HS-27A (cell line): ENCODE measurements around the gene TNFRSF4.

Experiments
- DNase-seq: peaks from one replicate; pipeline ENCODE4 v3.0.0-alpha.2; 2012; ENCODE audit warnings: low read depth, missing footprints

The TNFRSF4 gene

DNA sequence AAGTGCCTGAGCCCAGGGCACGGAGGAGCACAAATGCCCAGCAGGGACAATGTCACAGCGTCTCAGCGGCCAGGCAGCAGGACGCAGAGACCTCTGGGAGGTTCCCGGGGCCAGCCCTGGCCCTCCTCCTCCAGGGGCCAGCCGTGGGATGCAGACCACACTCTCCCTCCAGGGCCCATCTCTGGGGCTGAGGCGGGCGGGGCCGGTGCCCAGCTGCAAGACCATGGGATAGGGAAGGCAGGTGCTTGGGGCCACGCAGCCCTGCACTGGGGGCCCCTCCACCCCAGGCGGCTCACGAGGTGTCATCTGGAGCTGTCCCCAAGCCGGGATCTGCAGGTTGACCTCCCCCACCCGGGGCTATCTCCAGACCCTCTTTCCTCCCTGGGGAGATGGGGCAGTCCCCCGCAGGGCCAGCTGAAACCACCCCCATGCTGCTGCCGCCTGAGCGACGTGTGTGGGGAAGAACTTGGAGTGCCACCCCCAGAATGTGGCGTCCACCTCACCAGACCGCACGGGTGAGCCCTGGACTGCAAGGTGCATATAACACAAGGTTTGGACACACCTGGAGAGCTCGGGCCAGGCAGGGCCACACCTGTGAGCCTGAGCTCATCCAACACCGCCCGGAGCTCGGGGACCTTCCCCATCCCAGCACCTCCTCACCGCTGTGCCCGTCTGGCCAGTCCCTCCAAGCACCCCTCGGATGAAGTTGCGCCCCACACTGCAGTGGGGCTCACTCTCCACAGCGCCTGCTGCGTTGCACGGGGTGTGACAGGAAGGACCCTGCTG is 44.3 kb downstream of the TNFRSF4 start:
- no peak for DNase-seq

DNA sequence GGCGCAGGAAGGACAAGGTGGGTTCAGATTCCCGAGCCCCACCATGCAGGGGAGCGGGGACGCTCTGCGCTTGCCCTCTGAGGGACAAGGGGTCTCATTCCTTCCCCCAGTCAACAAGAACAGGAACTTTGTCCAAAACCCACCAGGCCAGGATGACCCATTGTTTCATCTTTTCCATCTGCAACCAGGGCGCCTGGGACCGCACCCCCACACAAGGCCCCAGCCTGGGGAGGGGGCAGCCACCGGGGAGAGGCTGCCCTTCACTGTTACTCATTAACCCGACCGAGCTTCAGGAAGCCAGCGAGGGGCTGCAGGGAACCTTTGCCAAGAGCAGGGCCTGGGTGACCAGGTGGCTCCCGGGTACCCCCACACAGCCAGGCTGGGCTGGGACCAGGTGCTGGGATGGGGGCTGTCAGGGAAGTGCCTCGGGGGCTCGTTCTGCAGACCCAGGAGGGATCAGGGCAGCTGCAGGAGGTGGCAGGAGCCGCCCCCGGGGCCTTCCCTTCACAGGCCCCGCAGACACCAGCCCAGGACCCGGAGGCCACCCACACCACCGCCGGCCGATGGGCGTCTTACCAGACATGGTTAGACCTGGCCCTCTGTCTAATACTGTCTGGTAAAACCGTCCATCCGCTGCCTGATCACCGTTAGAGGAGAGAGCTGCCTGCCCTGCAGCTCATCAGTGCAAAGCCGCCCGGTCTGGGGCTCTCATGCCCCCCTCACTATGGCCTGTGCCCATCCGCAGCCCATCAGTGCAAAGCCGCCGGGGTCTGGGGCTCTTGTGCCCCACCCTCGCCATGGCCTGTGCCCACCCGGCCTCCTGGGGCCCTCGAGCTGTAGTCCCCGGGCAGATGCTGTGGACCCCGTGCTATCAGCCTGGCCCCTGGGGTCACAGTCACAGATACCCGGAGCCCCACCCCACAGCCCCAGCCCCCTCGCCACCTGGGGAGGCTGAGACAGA is 45.2 kb downstream of the TNFRSF4 start:
- no peak for DNase-seq

DNA sequence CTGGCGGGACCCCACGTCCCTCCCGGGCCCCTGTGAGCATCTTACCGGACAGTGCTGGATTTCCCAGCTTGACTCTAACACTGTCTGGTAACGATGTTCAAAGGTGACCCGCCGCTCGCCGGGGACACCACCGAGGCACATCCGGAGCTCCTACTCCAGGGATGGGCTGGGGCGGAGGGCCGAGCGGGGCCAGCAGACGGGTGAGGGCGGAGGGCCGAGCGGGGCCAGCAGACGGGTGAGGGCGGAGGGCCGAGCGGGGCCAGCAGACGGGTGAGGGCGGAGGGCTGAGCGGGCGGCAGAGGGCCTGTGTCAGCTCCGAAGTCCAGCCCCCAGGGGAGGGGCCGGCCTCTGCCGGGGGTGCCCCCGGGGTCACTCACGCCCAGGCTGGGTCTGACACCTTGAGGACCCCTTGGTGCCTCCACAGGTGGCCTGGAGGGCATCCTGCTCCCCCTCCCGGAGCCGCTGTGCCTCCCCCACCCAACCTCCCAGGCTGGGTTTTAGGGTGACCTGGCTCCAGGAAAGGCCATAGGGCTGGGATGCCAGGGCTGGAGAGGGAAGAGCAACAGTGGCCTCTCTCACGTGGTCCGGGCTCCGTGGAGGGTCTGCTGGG is 46.0 kb downstream of the TNFRSF4 start:
- DNase-seq, result no peak

DNA sequence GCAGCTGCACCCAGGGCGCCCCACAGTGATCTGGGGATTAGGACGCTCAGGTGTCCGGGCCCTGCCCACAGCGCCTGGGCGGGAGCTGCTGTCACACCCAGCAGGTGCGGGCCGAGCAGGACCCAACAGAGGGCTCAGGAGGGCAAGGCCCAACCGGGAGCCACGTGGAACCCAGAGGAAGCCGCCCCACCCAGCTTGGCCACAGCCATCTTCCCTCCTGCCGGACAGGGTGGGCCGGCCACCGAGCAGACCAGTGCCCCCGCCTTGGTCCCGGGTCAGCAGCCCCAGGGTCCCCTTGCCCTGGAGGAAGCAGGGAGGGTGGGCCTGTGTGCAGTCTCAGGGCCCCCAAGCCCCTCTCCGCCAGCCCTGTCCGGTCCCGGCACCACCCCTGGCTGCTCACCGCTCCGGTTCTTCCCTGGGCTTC is 46.5 kb downstream of the TNFRSF4 start:
- DNase-seq, result no peak

DNA sequence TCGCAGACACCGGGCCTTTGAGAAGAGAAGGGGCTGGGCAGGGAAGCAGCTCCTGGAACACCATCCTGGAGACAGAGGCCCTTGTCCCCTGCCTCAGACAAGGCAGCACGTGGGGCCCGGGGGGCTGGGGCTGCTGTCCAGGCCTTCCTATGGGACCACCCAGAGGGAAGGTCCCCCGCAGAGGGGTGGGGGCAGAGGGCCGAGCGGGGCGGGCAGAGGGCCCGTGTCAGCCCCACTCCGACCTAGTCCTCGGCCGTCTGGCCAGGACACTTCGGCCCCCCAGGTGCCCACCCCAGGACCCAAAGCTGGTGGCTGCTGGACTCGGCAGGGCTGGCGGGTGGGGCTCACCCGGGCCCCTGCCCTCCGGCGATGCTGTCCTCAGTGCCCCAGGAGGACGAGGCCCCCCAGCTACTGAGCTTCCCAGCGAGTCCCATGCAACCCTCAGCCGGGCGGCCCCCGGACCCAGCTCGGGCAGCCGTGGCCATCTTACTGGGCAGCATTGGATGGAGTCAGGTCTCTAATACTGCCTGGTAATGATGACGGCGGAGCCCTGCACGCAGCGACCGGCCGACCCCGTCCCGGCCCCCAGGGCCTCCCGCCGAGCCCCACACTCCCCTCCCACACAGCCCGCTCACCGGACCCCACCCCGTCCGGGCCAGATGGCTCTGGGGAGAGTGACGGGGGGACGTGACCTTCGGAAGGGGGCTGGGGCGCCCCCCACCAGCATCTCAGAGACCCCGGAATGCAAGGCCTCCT is 47.1 kb downstream of the TNFRSF4 start:
- DNase-seq, result no peak

DNA sequence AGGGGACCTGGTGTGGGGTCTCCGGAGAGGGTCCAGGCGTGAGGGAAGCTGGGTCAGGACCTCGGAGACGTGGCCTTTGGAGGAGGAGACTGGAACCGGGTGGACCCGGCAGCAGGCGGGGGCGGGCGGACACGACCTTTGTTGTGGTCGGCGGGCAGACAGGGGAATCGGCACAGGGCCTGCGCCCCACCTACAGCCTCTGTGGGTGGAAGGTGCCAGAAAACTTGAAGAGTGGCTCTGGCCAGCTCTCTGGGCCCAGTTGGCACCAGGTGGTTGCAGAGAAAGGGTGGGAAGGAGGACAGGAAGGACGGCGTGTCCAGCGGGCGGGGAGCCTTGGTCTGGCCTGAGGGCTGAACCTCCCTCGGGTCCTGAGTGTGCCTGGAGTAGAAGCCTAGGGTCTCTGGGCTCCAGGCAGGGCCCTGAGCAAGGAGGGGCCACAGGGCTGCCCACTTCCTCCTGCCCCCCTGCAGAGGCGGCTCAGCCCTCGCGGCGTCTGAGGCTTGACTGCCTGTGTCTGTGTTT is 48.0 kb downstream of the TNFRSF4 start:
- no peak for DNase-seq

DNA sequence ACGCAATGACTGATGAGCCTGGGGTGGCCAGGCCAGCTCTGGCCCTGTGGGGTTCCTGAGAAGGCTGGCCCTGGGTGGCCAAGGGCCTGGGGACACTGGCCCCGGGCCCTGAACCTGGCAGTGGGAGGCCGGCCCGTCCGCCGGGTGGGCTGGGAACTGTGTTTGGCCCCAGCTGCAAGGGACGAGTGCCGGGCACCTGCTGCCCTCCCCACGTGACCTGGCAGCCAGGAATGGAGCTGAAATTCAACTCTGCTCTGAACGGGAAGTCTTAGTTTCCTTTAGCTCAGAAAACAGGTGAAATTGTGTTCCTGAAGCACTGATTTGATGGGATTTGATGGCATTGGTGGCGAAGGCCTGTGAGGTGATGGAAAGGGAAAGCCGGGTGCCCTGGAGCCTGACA is 48.5 kb downstream of the TNFRSF4 start:
- DNase-seq, result no peak

DNA sequence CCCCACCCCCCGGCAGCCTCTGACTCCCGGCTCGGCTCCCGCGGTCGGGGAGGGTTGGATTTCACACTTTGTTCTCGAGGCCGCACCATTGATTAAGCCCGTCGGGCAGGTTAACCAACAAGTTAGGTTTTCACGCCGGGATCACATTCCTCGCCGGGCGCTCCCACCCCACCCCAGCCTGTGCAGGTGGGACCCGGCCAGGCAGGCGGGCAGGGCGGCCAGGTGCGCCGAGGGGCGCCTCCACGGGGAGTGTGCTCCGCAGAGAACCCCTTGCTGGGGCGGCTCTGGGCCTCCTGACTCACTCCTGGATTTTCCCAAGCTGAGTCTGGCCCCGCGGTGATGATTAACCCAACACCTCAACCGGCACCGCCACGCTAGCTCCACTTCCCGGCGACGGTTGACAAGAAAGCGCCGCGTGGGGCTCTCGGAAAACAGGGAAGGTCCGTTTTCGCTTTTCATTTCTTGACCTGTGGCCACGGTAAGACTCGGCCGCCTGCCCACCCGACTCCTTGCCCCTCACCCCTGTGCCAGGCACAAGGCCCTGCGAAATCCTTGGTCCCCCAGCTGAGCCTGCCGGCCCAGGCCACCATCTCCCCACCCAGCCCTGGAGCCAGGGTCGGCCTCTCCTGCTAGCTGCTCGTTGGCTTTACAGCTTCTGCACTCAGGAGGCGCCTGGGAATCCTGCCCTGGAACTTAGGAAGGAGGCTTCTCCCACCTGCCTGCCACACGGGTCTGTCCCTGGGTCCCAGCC is 49.1 kb downstream of the TNFRSF4 start:
- no peak for DNase-seq

DNA sequence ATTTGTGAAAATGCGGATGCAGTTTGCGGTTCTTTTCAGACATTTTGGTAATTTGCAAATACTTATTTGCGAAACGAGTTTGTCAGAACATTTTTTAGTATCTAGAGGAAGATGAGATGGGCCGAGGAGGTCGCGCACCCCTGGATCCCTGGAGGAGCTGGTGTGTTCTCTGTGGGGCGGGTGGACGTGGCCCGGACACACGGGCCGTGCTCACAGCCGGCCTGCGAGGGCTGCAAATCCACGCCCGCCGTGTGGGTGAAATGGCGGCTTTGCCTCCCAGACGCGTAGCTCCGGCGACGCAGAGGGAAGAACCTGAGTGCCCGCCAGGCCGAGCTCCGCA is 49.6 kb downstream of the TNFRSF4 start:
- no peak for DNase-seq

DNA sequence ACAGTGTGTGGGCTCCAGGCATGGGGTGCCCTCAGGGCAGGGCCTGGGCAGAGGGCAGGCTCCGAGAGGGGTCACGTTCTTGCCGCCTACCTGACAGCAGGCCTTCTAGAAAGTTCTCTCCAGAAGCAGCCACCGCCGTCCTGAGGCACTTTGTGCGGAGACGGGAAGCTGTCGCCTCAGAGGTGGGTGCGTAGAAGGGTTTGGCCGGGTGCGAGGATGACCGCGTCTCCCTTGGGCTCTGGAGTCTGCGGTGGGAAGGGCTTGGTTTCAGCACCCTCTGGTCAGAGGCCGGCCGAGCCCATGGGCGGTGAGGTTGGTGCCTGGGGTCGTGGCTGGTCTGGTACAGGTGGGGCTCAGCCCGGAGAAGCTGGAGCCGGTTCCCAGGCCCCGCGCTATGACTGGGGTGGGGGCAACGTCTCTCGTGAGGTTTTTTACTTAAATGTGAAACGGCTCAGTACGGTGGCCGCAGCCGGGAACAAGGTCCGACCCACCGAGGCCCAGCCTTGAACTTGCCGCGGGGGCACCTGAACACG is 50.3 kb downstream of the TNFRSF4 start:
- DNase-seq, result no peak

DNA sequence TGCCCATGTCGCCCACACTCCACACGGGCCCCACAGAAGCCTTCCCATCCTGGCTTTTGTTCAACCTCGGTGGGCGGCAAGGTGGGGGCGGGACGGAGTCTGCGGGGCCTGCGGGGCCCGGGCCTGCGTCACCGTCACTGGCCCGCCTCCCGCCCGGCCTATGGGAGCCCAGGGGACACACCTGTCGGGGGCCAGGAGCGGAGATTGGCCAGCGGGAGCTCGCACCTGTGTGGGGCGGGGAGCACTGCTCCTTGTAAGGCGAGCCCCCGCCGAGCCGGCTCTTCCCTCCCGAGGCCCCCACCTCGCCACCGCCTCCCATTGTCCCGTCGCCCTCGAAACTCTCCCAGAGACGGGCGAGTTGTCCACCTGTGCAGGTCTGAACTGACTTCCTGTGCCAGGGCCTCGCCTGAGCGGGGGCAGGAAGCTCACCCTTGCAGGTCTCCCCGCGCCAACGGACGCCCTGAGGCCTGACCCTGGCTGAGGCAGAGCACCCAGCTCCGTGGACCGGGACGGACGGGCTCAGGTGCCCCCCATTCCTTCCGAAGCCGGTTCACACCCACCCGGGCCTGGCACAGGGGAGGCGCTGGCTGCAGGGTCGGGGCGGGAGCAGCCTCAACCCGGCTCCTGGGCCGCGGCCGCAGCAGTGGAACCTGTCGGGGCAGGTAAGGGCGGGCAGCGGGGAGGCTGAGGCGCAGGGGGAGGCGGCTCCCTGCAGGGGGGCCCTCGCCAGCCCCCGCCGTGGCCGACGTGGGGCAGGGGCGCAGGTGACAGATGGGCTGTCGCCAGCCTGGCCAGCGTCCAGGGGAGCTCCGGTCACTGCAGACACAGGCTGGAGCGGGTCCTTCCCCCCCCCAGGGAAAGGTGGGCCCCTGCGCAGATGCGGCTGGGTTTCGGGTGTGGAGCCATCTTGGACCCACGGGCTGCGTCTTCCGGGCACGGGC is 51.1 kb downstream of the TNFRSF4 start:
- no peak for DNase-seq

DNA sequence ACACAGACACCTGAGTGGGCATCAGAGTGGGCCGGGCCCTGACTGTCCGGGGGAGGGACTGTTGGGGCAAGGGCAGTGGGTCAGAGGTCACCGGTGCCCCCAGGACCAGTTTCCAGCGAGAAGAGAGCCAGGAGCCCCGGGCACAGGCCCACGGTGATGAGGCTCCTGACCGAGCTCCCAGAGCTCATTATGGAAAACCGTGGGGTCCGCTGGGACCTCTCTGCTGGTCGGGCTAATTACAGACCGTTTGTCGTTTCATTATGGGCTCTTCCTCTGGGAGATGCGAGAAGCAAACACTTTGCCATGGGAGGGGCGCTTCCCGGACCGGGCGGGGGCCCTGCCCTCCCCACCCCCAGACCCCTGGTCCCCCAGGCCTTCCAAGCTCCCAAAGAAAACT is 52.3 kb downstream of the TNFRSF4 start:
- no peak for DNase-seq
